T-helper 1 cell treated with Interleukin-12 subunit alpha and Interleukin-12 subunit beta and Interleukin-4 antibody, amounts not matched to agents 30 μg/mL and 1 μg/mL, for 36 hours (primary cell): ENCODE data around the gene FHIT.
"Not testable (repeated sequence)": the region's sequence is repeated elsewhere in the genome, so short reads cannot be mapped to it uniquely, and the experiment has no call there.

Experiments used
- H3K27ac Mint-ChIP-seq: one replicate; pipeline ENCODE4 v1.8.0; 2021; ENCODE audit warnings: mild to moderate bottlenecking, mixed read lengths
- H3K27me3 Mint-ChIP-seq: one replicate; pipeline ENCODE4 v1.8.0; 2021; ENCODE audit warnings: low read depth, mixed read lengths
- H3K36me3 Mint-ChIP-seq: one replicate; pipeline ENCODE4 v1.8.0; 2021; ENCODE audit warnings: low read depth, mixed read lengths
- H3K4me1 Mint-ChIP-seq: one replicate; pipeline ENCODE4 v1.8.0; 2021; ENCODE audit warnings: low read depth, mixed read lengths
- H3K4me3 Mint-ChIP-seq: one replicate; pipeline ENCODE4 v1.8.0; 2021; ENCODE audit warnings: mild to moderate bottlenecking, moderate library complexity, mixed read lengths
- H3K9me3 Mint-ChIP-seq: one replicate; pipeline ENCODE4 v1.8.0; 2021; ENCODE audit warnings: mixed read lengths

FHIT gene

DNA sequence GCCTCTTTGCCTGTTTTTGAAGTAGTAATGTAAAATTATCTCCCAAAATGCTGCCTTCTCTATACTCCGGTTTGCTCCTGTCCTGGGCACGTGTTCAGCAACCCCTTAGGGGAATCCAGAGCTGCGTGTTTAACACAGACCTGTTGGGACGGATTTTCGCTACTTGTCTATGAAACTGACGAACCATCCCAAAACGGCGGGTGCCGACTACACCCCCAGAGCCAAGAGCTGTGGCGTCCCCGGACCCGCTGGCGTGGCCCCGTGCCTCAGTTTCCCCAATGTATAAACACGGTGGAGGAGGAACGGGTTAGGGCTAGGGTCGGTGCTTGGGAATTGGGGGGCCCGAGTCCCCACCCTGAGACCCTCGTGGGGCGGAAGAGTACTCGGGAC lies 473 bp downstream of the FHIT start:
- H3K4me3 Mint-ChIP-seq: peak overlapping the region; percentile 83
- H3K27me3 Mint-ChIP-seq: no peaks in the 10 kb centered on the region
- H3K4me1 Mint-ChIP-seq: peaks cover 19% of the 10 kb centered on the region
- H3K36me3 Mint-ChIP-seq: no peaks in the 10 kb centered on the region
- H3K27ac Mint-ChIP-seq: peak overlapping the region; percentile 85
- no peaks in the 10 kb centered on the region for H3K9me3 Mint-ChIP-seq

DNA sequence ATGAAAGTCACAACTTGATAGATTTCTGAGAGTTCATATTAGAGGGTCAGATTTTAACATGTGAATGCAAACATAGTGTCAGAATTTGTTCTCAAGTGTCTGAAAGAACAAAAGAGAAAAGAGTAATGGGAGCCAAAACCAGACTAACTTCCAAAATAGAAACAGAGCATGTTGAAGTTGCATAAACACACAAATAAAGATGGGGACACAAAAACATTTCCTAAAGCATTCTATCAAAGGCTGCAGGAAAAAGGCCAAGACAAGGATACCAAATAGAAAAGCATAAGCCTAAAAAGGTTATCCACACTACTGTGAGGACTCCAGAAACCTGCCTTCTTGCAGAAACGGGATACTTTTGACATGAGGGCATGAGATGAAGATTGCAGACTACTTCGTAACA lies 2.8 kb downstream of the FHIT start:
- no peak overlapping the region for H3K27ac Mint-ChIP-seq
- no peaks in the 10 kb centered on the region for H3K9me3 Mint-ChIP-seq
- peaks cover 19% of the 10 kb centered on the region for H3K4me1 Mint-ChIP-seq
- H3K27me3 Mint-ChIP-seq: no peaks in the 10 kb centered on the region
- H3K4me3 Mint-ChIP-seq: no peak overlapping the region
- no peaks in the 10 kb centered on the region for H3K36me3 Mint-ChIP-seq

DNA sequence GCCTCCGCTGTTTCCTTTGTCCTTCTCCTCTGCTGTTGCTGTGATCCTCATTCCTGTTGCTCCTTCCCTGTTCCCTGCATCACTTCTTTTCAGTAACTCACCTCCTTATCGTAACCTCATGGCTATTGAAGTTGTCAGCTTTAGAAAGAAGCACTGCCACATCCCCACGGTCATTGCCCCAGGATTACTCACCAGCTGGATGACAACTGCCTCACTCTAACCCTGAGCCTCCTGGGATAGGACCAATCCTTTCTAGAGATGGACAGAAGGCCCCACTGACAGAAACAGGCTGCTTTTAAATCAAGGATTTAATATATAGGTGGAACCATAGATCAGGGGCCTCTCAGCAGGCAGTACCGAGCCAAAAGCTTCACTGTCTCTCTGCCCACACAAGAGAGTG lies 4.1 kb downstream of the FHIT start:
- no peaks in the 10 kb centered on the region for H3K36me3 Mint-ChIP-seq
- H3K27ac Mint-ChIP-seq: no peak overlapping the region
- no peak overlapping the region for H3K4me3 Mint-ChIP-seq
- H3K27me3 Mint-ChIP-seq: no peaks in the 10 kb centered on the region
- H3K4me1 Mint-ChIP-seq: peaks cover 17% of the 10 kb centered on the region
- no peaks in the 10 kb centered on the region for H3K9me3 Mint-ChIP-seq

DNA sequence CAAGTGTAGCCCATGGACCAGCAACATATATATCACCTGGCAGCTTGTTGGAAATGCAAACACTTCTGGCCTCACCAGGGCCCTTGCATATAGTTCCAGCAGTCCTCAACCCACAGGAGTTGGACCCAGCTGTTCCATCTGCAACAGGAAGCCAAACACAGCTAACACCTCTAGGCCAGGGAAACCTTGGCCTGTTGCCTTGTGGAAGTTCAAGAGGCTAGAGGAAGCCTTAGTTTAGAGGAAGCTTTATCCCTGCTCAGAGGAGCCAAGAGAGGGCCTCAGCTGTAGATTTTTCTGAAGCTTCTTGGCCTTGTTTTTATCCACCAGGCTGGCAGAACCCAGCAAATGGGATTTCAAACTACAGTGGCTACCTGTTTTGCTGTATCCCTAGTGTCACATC lies 11.4 kb downstream of the FHIT start:
- no peaks in the 10 kb centered on the region for H3K27me3 Mint-ChIP-seq

DNA sequence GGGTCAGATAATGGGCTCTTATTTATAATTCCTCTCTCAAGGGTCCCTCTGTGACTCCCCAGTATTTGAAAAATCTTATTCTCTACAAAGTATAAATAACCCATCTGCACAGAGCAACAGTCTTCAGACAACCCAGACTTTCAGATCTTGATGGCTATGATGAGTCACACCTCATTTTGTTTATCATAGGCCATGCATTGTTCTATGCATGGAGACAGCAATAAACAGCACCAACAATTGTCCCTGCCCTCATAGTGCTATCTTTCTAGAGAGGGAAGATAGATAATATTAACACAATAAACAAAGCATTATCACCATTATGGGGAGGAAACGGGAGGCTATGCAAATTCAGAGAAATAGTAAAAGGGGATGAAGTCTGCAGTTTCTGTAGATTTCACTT lies 13.4 kb downstream of the FHIT start:
- Mint-ChIP-seq H3K9me3 (no peaks in the 10 kb centered on the region), H3K4me3 (no peak overlapping the region), H3K4me1 (peaks cover 5% of the 10 kb centered on the region), H3K27me3 (no peaks in the 10 kb centered on the region), H3K27ac (no peak overlapping the region), H3K36me3 (no peaks in the 10 kb centered on the region)

More for the DNA sequence above, 11.4 kb downstream of the FHIT start:
- Mint-ChIP-seq H3K4me1 (peaks cover 5% of the 10 kb centered on the region), H3K9me3 (no peaks in the 10 kb centered on the region), H3K4me3 (no peak overlapping the region), H3K27ac (no peak overlapping the region), H3K36me3 (no peaks in the 10 kb centered on the region)

DNA sequence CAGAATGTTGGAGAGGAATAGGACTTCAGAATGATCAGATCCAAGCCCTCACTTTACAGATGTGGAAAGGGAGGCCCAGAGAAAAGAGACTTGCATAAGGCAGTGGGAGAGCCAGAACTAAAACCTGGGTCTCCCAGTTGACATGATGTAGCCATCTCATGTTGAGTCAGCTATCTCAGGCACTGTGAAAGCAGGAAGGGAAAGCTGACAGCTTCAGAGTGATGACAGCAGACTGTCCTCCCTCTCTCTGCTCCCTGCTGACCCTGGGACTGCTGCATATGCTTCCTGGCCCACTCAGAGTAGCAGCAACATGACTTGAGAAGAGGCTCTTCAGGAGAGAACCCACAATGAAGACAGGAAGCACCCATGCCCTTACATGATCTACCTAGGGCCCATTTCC lies 14.7 kb downstream of the FHIT start:
- Mint-ChIP-seq H3K4me3 (no peak overlapping the region), H3K4me1 (peaks cover 5% of the 10 kb centered on the region), H3K27me3 (no peaks in the 10 kb centered on the region), H3K36me3 (no peaks in the 10 kb centered on the region), H3K9me3 (no peaks in the 10 kb centered on the region), H3K27ac (no peak overlapping the region)

DNA sequence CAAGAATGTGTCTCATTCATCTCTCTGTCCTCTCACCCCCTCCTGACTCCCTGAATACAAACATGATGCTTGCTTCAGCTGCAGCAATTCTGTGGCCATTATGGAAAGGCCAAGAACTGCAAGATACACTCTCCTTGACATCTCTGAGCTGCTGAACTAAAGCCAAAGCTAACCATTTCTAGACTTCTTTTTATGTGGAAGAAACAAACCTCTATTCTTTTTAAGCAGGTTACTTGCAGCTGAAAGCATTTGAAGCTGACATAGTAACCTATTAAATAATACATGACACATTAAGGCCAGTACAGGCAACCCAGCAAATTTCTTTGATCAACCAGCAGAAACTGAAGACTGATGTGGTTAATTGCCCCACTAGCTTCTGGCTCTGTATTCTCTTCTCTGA lies 17.5 kb downstream of the FHIT start:
- Mint-ChIP-seq H3K27me3 (no peaks in the 10 kb centered on the region), H3K4me1 (peaks cover 5% of the 10 kb centered on the region), H3K4me3 (no peak overlapping the region), H3K9me3 (no peaks in the 10 kb centered on the region), H3K36me3 (no peaks in the 10 kb centered on the region), H3K27ac (no peak overlapping the region)

DNA sequence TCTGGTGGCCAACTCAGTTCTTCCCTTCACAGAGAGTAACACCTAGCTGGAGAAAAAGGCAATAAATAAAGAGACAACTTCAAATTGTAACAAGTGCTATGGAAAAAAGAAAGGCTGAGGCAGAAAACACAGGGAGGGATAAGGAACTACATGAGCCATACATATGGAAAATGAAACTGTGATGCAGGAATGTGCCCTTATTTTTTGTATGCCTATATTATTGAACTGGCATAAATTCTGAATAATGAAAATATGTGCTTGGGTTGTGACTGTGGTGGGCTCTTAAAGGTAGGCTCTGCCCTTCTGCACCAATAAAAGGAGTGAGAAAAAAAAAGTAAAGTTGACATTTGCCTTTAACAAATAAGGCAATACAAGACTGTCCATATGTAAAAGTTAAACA lies 19.6 kb downstream of the FHIT start:
- Mint-ChIP-seq H3K36me3 (no peaks in the 10 kb centered on the region), H3K4me3 (no peak overlapping the region), H3K4me1 (peaks cover 2% of the 10 kb centered on the region), H3K9me3 (no peaks in the 10 kb centered on the region), H3K27ac (no peak overlapping the region), H3K27me3 (no peaks in the 10 kb centered on the region)

DNA sequence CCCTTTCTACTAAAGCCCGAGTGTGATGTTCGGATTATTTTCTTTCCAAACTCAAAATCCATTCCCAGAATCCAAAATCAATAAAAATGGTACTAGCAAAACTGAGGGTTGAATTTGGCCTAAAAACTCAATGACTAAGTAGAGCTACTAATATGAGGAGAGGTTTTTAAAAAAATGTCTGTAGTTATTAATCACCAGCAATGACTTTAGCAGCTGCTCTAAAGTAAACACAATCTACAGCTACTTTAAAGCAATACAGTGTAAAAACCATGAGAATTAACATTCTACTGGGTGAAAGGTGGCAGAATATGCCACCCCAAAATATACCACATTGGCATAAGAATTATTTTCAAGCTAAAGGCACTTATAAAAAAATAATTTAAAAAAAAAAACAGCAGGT lies 23.5 kb downstream of the FHIT start:
- Mint-ChIP-seq H3K9me3 (no peaks in the 10 kb centered on the region), H3K4me3 (no peak overlapping the region), H3K36me3 (no peaks in the 10 kb centered on the region), H3K27ac (no peak overlapping the region), H3K4me1 (no peaks in the 10 kb centered on the region), H3K27me3 (no peaks in the 10 kb centered on the region)

DNA sequence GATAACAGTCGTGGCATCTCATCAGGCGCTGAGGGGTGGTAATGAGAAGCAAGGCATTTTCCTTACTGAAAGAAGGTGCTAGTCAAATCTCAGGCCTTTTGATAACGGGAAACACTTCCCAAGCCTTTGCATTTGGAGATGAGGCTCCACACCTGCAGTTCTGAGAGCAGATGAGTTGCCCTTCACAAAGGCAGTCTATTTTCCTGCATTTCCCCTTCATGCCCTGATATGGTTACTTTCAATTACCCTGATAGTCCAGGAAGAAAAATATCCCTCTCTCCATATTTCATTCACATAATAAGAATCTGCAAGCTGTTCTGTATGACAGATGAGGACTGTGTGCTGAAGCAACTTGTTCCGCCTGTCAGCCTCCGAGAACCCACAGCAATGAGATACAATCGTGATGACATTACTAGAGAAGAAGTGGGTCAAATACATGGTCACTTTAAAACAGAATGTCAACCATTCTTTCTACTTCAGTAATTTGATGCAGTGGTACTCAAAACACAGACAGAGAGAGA lies 25.0 kb downstream of the FHIT start:
- H3K4me3 Mint-ChIP-seq: no peak overlapping the region
- no peaks in the 10 kb centered on the region for H3K36me3 Mint-ChIP-seq
- no peaks in the 10 kb centered on the region for H3K9me3 Mint-ChIP-seq
- H3K27me3 Mint-ChIP-seq: no peaks in the 10 kb centered on the region
- no peaks in the 10 kb centered on the region for H3K4me1 Mint-ChIP-seq
- no peak overlapping the region for H3K27ac Mint-ChIP-seq

DNA sequence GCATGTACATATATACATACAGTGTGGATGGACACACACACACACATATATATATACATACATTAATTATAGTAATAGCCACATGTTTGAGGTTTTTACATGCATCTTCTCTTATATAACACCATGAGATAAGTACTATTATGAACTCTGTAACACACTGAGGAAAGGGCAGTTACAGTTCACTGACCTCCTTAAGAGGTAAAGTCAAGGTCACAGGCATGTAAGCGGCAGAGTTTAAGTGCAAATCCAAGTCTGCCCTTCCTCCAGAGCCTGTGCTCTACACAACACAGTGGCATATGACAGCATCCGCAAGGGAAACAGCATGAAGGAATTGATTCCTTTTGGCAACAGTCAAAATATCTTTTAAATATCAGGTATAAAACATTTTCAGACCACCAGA lies 26.4 kb downstream of the FHIT start:
- no peak overlapping the region for H3K4me3 Mint-ChIP-seq
- H3K9me3 Mint-ChIP-seq: no peaks in the 10 kb centered on the region
- H3K36me3 Mint-ChIP-seq: no peaks in the 10 kb centered on the region
- no peaks in the 10 kb centered on the region for H3K4me1 Mint-ChIP-seq
- H3K27me3 Mint-ChIP-seq: no peaks in the 10 kb centered on the region
- no peak overlapping the region for H3K27ac Mint-ChIP-seq

DNA sequence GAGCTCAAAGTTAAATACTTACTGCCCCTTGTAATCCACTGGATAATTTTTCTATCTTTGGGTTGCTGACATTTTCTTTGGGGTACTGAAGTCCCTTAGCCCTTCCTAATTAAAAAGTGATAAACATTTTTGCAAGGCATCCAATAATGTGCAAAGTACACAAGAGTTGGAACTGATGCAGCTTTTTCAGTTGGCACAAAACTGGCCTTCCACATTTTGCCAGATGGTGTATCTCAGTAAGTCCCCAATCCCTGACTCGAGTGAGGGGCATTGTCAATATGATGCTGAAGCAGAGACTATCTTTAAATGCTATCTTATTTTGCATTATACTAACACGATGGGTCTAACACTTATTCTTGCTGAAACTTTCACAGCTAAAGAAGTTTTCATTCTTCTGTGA lies 27.8 kb downstream of the FHIT start:
- Mint-ChIP-seq H3K9me3 (no peaks in the 10 kb centered on the region), H3K27me3 (no peaks in the 10 kb centered on the region), H3K36me3 (no peaks in the 10 kb centered on the region), H3K4me3 (no peak overlapping the region), H3K4me1 (no peaks in the 10 kb centered on the region), H3K27ac (no peak overlapping the region)

DNA sequence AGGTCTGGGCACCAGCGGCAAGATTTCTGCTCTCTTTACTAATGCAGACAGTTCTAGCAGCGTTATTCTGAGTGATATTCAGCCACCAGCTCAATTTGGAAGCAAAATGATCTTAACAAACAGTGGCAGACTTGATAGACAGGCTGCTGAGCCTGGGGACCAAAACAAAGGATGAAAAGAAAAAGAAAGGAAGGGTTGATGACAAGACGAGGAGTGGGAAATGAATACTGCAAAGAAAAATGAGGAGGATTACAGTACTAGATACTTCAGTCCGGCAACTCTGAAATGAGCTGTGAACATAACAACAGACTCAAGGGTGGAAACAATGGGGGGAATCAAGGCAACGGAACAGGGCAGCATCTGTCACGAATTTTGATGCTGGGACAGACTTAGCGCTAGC lies 28.8 kb downstream of the FHIT start:
- H3K36me3 Mint-ChIP-seq: no peaks in the 10 kb centered on the region
- H3K4me1 Mint-ChIP-seq: no peaks in the 10 kb centered on the region
- H3K27me3 Mint-ChIP-seq: no peaks in the 10 kb centered on the region
- no peak overlapping the region for H3K4me3 Mint-ChIP-seq
- H3K27ac Mint-ChIP-seq: no peak overlapping the region
- no peaks in the 10 kb centered on the region for H3K9me3 Mint-ChIP-seq

DNA sequence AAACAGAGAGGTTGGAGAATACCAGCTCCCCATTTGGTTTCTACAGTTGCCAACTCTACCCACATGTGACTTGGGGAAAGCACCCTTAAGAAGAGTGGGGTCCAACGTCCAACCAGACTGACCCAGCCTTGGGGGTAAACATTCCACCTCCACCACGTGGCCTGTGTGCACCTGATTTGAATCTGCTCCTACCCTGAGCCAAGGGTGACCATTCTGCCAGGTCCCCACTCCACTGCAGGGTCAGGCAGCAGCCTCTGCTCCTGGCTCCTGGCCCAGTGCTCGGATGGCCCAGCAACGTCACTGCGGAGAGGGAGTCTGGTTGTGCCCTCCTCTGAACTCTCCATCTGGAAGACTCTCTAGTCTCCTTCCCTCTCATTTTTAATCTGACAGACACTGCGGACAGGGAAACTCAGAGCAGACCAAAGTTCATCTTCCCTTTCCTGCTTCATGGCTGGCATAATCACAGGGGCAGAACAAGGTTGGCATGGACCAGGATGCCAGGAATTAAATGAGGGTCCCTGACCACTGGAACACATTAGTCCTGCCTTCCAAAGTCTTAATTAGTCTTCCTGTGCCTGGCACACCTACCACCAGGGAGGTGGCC lies 29.4 kb downstream of the FHIT start:
- no peaks in the 10 kb centered on the region for H3K4me1 Mint-ChIP-seq
- no peak overlapping the region for H3K4me3 Mint-ChIP-seq
- H3K27me3 Mint-ChIP-seq: no peaks in the 10 kb centered on the region
- H3K9me3 Mint-ChIP-seq: peaks cover 4% of the 10 kb centered on the region
- no peak overlapping the region for H3K27ac Mint-ChIP-seq
- H3K36me3 Mint-ChIP-seq: no peaks in the 10 kb centered on the region

DNA sequence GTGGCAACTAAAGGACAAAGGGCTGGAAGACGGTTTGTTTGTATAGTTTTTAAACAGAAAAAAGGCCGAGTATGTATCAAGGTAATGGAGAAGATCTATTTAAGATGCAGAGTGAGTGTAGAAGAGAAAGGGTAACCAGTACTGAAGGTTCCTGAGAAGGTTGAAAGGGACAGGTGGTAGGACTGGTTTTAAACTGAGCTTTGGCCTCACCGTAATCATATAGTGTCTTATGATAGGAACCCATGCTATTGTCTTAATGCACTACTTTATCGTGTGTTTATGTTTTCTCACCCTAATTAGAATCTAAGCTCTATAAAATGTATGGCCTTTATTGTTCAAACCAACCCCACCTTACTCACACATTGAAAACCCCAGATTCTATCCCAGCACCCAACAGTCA lies 32.7 kb downstream of the FHIT start:
- Mint-ChIP-seq H3K9me3 (peaks cover 4% of the 10 kb centered on the region), H3K27ac (no peak overlapping the region), H3K4me3 (no peak overlapping the region), H3K36me3 (no peaks in the 10 kb centered on the region), H3K4me1 (no peaks in the 10 kb centered on the region), H3K27me3 (no peaks in the 10 kb centered on the region)

DNA sequence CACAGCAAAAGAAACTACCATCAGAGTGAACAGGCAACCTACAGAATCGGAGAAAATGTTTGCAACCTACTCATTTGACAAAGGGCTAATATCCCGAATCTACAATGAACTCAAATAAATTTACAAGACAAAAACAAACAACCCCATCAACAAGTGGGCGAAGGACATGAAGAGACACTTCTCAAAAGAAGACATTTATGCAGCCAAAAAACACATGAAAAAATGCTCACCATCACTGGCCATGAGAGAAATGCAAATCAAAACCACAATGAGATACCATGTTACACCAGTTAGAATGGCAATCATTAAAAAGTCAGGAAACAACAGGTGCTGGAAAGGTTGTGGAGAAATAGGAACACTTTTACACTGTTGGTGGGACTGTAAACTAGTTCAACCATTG lies 35.1 kb downstream of the FHIT start:
- not testable (repeated sequence) for H3K27me3 Mint-ChIP-seq, H3K4me3 Mint-ChIP-seq, H3K27ac Mint-ChIP-seq, H3K36me3 Mint-ChIP-seq, H3K4me1 Mint-ChIP-seq, H3K9me3 Mint-ChIP-seq
